WTC11 (cell line): ENCODE measurements around the gene ABHD12. TPM values are rescaled to one million over a fixed set of nuclear protein-coding genes. Genes with fewer than 3 reads are reported as not detected.

ENCODE experiments used
- ATAC-seq: fragments of 200-7000 bp; cut with Tn5 transposase; 2 replicates; pipeline ENCODE4 v1.10.0; 2021; ENCODE audit warnings: mild to moderate bottlenecking, moderate library complexity
- CTCF ChIA-PET: fragments of 300-600 bp; sonication (Branson Sonifier 250); formaldehyde crosslinking; loops from one replicate; lab custom pipeline; 2021; ENCODE audit warnings: antibody characterized with exemption; lab: Charles Lee
- POLR2A ChIA-PET: fragments of 350-600 bp; sonication (Branson Sonifier 250); formaldehyde crosslinking; loops from one replicate; lab custom pipeline; 2021; ENCODE audit warnings: antibody characterized with exemption; lab: Charles Lee
- DNase-seq: peaks from one replicate; pipeline ENCODE4 v3.0.0; 2021; ENCODE audit warnings: low spot score
- H3K27ac Mint-ChIP-seq: 2 replicates; pipeline ENCODE4 v1.8.0; 2021; ENCODE audit warnings: mixed read lengths
- H3K27me3 Mint-ChIP-seq: 2 replicates; pipeline ENCODE4 v1.8.0; 2021; ENCODE audit warnings: low read depth, mild to moderate bottlenecking, moderate library complexity, mixed read lengths
- H3K36me3 Mint-ChIP-seq: 2 replicates; pipeline ENCODE4 v1.8.0; 2021; ENCODE audit warnings: mixed read lengths
- H3K4me1 Mint-ChIP-seq: 2 replicates; pipeline ENCODE4 v1.8.0; 2022; ENCODE audit warnings: mixed read lengths
- H3K4me3 Mint-ChIP-seq: 2 replicates; pipeline ENCODE4 v1.8.0; 2021; ENCODE audit warnings: mild to moderate bottlenecking, moderate library complexity, mixed read lengths
- H3K9me3 Mint-ChIP-seq: 2 replicates; pipeline ENCODE4 v1.8.0; 2021; ENCODE audit warnings: mixed read lengths
- E2F4 ChIP-seq: sonication (generic); formaldehyde crosslinking; IDR thresholded peaks from 2 replicates; pipeline ENCODE4 v1.8.1; 2022; ENCODE audit warnings: low read depth, mild to moderate bottlenecking, moderate library complexity, missing genetic modification reagents, borderline replicate concordance
- EMX1 ChIP-seq: fragments of 250-450 bp; sonication (Bioruptor Pico); IDR thresholded peaks from 2 replicates; pipeline ENCODE4 v1.8.0; 2021; ENCODE audit warnings: mild to moderate bottlenecking
- FOXJ3 ChIP-seq: sonication (generic); formaldehyde crosslinking; IDR thresholded peaks from 2 replicates; pipeline ENCODE4 v1.9.0; 2021; ENCODE audit warnings: missing genetic modification reagents, mild to moderate bottlenecking, borderline replicate concordance
- GABPB1 ChIP-seq: sonication (generic); formaldehyde crosslinking; IDR thresholded peaks from 2 replicates; pipeline ENCODE4 v1.8.1; 2023; ENCODE audit warnings: mild to moderate bottlenecking, missing genetic modification reagents
- JAZF1 ChIP-seq: fragments of 250-450 bp; sonication (Bioruptor Pico); IDR thresholded peaks from 2 replicates; pipeline ENCODE4 v1.9.0; 2021; ENCODE audit warnings: moderate library complexity, mild to moderate bottlenecking, inconsistent platforms
- JUN ChIP-seq: sonication (generic); formaldehyde crosslinking; IDR thresholded peaks from 2 replicates; pipeline ENCODE4 v1.8.0; 2023; ENCODE audit warnings: mild to moderate bottlenecking, missing genetic modification reagents
- KAT7 ChIP-seq: sonication (generic); formaldehyde crosslinking; IDR thresholded peaks from 2 replicates; pipeline ENCODE4 v1.8.1; 2023; ENCODE audit warnings: missing genetic modification reagents, mild to moderate bottlenecking, borderline replicate concordance
- MXD4 ChIP-seq: fragments of 250-450 bp; sonication (Bioruptor Pico); IDR thresholded peaks from 2 replicates; pipeline ENCODE4 v1.8.0; 2021; ENCODE audit warnings: mild to moderate bottlenecking, moderate library complexity, borderline replicate concordance
- NFE2L1 ChIP-seq: sonication (generic); formaldehyde crosslinking; IDR thresholded peaks from 2 replicates; pipeline ENCODE4 v1.8.1; 2023; ENCODE audit warnings: missing genetic modification reagents
- NFYB ChIP-seq: sonication (generic); formaldehyde crosslinking; conservative IDR thresholded peaks from 2 replicates; pipeline ENCODE4 v1.8.0; 2022; ENCODE audit warnings: low read depth, missing genetic modification reagents
- NR2C2 ChIP-seq: sonication (generic); formaldehyde crosslinking; IDR thresholded peaks from 2 replicates; pipeline ENCODE4 v1.8.0; 2022; ENCODE audit warnings: mild to moderate bottlenecking, missing genetic modification reagents
- SOX15 ChIP-seq: fragments of 250-450 bp; sonication (Bioruptor Pico); IDR thresholded peaks from 2 replicates; pipeline ENCODE4 v1.9.0; 2021; ENCODE audit warnings: mild to moderate bottlenecking
- SP1 ChIP-seq: sonication (generic); formaldehyde crosslinking; conservative IDR thresholded peaks from 2 replicates; pipeline ENCODE4 v1.8.1; 2022; ENCODE audit warnings: missing genetic modification reagents
- TCF7 ChIP-seq: sonication (generic); formaldehyde crosslinking; IDR thresholded peaks from 2 replicates; pipeline ENCODE4 v1.8.0; 2022; ENCODE audit warnings: mild to moderate bottlenecking, low read depth, missing genetic modification reagents, moderate library complexity
- ZBTB21 ChIP-seq: sonication (generic); formaldehyde crosslinking; IDR thresholded peaks from 2 replicates; pipeline ENCODE4 v1.8.1; 2023; ENCODE audit warnings: mild to moderate bottlenecking, missing genetic modification reagents, borderline replicate concordance
- ZNF396 ChIP-seq: fragments of 250-450 bp; sonication (Bioruptor Pico); IDR thresholded peaks from 2 replicates; pipeline ENCODE4 v1.8.0; 2021; ENCODE audit warnings: mild to moderate bottlenecking, moderate library complexity, borderline replicate concordance
- ZNF532 ChIP-seq: fragments of 250-450 bp; sonication (Bioruptor Pico); IDR thresholded peaks from 2 replicates; pipeline ENCODE4 v1.9.0; 2021; ENCODE audit warnings: mild to moderate bottlenecking, borderline replicate concordance
- total RNA-seq: library from RNA; stranded (reverse); gene quantifications from 3 replicates; pipeline ENCODE4 v1.2.3, GENCODE V29; 2021
- TF ChIP-seq, protein P1 (sequence below): sonication (generic); formaldehyde crosslinking; IDR thresholded peaks from 2 replicates; pipeline ENCODE4 v1.8.0; 2023; ENCODE audit warnings: missing genetic modification reagents
- TF ChIP-seq, protein P2 (sequence below): sonication (generic); formaldehyde crosslinking; IDR thresholded peaks from 2 replicates; pipeline ENCODE4 v1.8.1; 2023; ENCODE audit warnings: mild to moderate bottlenecking, moderate library complexity, missing genetic modification reagents

The ABHD12 gene
- total RNA-seq, 1 experiment from 2014 or later, result 63.1 TPM

- H3K27me3 Mint-ChIP-seq, result no peaks in the 10 kb centered on the region
- peaks cover 22% of the 10 kb centered on the region; the same call in 1 of the 2 replicates for H3K36me3 Mint-ChIP-seq
- H3K9me3 Mint-ChIP-seq, result no peaks in the 10 kb centered on the region
- peak; percentile 6 for DNase-seq
- ChIA-PET CTCF (interaction anchor here (1.3 kb wide), 2 partner anchors 17 to 31 kb away, joined by 3 read pairs; no protein-coding TSS in a partner anchor), POLR2A (no interaction called here)
- no peak overlapping the region for H3K4me3 Mint-ChIP-seq
- H3K4me1 Mint-ChIP-seq, result no peaks in the 10 kb centered on the region
- H3K27ac Mint-ChIP-seq, result no peak overlapping the region
- no peak for ATAC-seq
- no peak for TF ChIP-seq ZNF396 (CRISPR knock-in tag)
- TF ChIP-seq NFE2L1 (CRISPR knock-in tag), result no peak
- TF ChIP-seq SP1 (CRISPR knock-in tag), result no peak
- no peak for TF ChIP-seq FOXJ3
- TF ChIP-seq SOX15, result no peak
- no peak for TF ChIP-seq GABPB1 (CRISPR knock-in tag)
- no peak for TF ChIP-seq EMX1 (CRISPR knock-in tag)
- TF ChIP-seq NR2C2 (CRISPR knock-in tag), result no peak
- TF ChIP-seq MXD4 (CRISPR knock-in tag), result no peak
- TF ChIP-seq TCF7 (CRISPR knock-in tag), result no peak
- no peak for TF ChIP-seq JUN
- TF ChIP-seq JAZF1 (CRISPR knock-in tag), result no peak
- TF ChIP-seq, protein P1, sequence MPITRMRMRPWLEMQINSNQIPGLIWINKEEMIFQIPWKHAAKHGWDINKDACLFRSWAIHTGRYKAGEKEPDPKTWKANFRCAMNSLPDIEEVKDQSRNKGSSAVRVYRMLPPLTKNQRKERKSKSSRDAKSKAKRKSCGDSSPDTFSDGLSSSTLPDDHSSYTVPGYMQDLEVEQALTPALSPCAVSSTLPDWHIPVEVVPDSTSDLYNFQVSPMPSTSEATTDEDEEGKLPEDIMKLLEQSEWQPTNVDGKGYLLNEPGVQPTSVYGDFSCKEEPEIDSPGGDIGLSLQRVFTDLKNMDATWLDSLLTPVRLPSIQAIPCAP (CRISPR knock-in tag), result no peak
- TF ChIP-seq E2F4 (CRISPR knock-in tag), result no peak
- TF ChIP-seq ZBTB21 (CRISPR knock-in tag), result no peak
- TF ChIP-seq NFYB (CRISPR knock-in tag), result no peak
- TF ChIP-seq, protein P2, sequence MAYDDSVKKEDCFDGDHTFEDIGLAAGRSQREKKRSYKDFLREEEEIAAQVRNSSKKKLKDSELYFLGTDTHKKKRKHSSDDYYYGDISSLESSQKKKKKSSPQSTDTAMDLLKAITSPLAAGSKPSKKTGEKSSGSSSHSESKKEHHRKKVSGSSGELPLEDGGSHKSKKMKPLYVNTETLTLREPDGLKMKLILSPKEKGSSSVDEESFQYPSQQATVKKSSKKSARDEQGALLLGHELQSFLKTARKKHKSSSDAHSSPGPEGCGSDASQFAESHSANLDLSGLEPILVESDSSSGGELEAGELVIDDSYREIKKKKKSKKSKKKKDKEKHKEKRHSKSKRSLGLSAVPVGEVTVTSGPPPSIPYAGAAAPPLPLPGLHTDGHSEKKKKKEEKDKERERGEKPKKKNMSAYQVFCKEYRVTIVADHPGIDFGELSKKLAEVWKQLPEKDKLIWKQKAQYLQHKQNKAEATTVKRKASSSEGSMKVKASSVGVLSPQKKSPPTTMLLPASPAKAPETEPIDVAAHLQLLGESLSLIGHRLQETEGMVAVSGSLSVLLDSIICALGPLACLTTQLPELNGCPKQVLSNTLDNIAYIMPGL (CRISPR knock-in tag), result no peak
- no peak for TF ChIP-seq ZNF532 (CRISPR knock-in tag)
- TF ChIP-seq KAT7 (CRISPR knock-in tag), result no peak
Observed at GRCh38 chr20:25277941-25278521, 112.6 kb downstream of the ABHD12 start.
